ENCODE data around the gene ZNF195.
"Not testable (repeated sequence)": the region's sequence is repeated elsewhere in the genome, so short reads cannot be mapped to it uniquely, and the experiment has no call there.

ZNF195 gene

GRCh38 chr11:3346587-3346986 is 32.4 kb downstream of the ZNF195 start:
- no peak for DNase-seq

GRCh38 chr11:3345736-3346135 is 33.2 kb downstream of the ZNF195 start:
- no peak for DNase-seq

GRCh38 chr11:3344327-3345174 is 34.4 kb downstream of the ZNF195 start:
- no peak for DNase-seq

- DNase-seq, result no peak
Observed at GRCh38 chr11:3342709-3343108, 36.2 kb downstream of the ZNF195 start.

- peak; percentile 51 for DNase-seq
Observed at GRCh38 chr11:3341298-3341697, 37.6 kb downstream of the ZNF195 start.

GRCh38 chr11:3340025-3340424 is 38.9 kb downstream of the ZNF195 start:
- DNase-seq, result no peak

GRCh38 chr11:3339340-3339624 is 39.7 kb downstream of the ZNF195 start:
- DNase-seq, result no peak

- DNase-seq, result no peak
Observed at GRCh38 chr11:3338569-3339339, 40.2 kb downstream of the ZNF195 start.

GRCh38 chr11:3336420-3336819 is 42.5 kb downstream of the ZNF195 start:
- not testable (repeated sequence) for DNase-seq

- DNase-seq, result not testable (repeated sequence)
Observed at GRCh38 chr11:3333157-3333556, 45.8 kb downstream of the ZNF195 start.

- DNase-seq, result not testable (repeated sequence)
Observed at GRCh38 chr11:3331078-3331477, 47.9 kb downstream of the ZNF195 start.

GRCh38 chr11:3330064-3330463 is 48.9 kb downstream of the ZNF195 start:
- DNase-seq, result not testable (repeated sequence)

GRCh38 chr11:3328503-3328902 is 50.4 kb downstream of the ZNF195 start:
- DNase-seq, result not testable (repeated sequence)

- not testable (repeated sequence) for DNase-seq
Observed at GRCh38 chr11:3326450-3326849, 52.5 kb downstream of the ZNF195 start.

GRCh38 chr11:3324724-3325123 is 54.2 kb downstream of the ZNF195 start:
- DNase-seq, result not testable (repeated sequence)

All from NCI-H1092 (cell line).